Uterus (tissue), 2 donors: Measurements from ENCODE around the gene TMED8.

ENCODE experiments used
- CTCF ChIP-seq, 4 experiments: fragments of 200-600 bp in 2 of 4; fragments of 450-650 bp in 2 of 4; sonication (generic) in 2 of 4; IDR thresholded peaks; one replicate each; pipeline ENCODE4 v1.5.1; 2016 to 2019; ENCODE audit warnings: antibody characterized with exemption in 4 of 4, mild to moderate bottlenecking in 2 of 4, moderate library complexity in 1 of 4
- POLR2A ChIP-seq, 2 donors: fragments of 450-650 bp; IDR thresholded peaks; one replicate each; pipeline ENCODE4 v1.6.1; 2016; ENCODE audit warnings: antibody characterized with exemption in 2 of 2, mild to moderate bottlenecking in 1 of 2, moderate library complexity in 1 of 2

GRCh38 chr14:77322250-77322902, 54.5 kb downstream of the TMED8 start:
- TF ChIP-seq POLR2A (IDR thresholded peaks at IDR 0.05) (no peak), CTCF (IDR thresholded peaks at IDR 0.05) (no peak)
